Retinal pigment epithelial cell (primary cell): ENCODE results near the gene TIAM2.

ENCODE experiments used
- DNase-seq: peaks from one replicate; pipeline ENCODE4 v3.0.0-alpha.2; 2010; ENCODE audit warnings: low read depth
- H3K4me3 ChIP-seq: 2 replicates; pipeline ENCODE4 v1.5.1; 2011; ENCODE audit warnings: mild to moderate bottlenecking, low read length, control low read depth, moderate library complexity
- TF ChIP-seq, protein P1 (sequence below): conservative IDR thresholded peaks from 2 replicates; pipeline ENCODE4 v1.5.1; 2011; ENCODE audit warnings: low read depth, low read length, control low read depth, inconsistent platforms

Gene TIAM2

DNA sequence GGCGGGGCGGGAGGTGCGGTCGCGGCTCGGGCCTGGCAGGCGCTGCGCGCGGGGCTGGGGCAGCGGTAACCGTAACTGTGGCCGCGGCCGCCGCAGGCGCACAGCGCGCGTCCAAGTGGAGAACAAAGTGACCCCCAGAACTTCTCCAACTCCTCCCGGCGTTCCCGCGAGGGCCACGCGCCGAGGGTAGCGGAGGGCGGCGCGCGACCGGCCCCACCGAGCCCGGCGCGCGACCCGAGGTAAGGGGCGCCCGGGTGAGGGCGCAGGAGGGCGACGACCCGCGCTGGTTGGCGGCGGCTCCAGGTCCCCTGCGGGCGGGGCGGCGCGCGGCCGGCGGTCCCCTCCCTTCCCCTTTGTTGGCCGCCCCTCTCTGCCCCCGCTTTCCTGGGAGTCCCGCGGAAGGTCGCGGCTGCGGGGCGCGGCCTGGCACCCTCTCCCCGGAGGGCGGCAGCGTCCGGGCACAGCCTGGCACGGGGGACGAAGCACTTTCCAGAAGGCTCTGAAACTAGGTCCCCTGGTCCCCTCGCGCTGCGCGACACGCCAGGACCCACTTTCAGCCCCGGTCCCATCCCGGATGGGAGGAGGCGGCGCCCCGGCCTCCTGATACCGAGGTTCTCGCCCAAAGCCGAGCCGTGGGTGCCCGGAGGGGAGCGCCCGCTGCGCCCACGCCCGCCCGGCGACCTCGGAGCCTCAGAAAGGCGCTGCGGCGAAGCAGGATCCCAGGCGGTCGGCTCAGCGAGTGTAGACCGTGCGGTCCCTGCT is at the start of gene TIAM2:
Gene TIAM2, plus strand, starts transcription at position 62 of the 762 bp plus-strand sequence. CDS start 133,909 bp downstream, outside the sequence.
- TF ChIP-seq, protein P1, sequence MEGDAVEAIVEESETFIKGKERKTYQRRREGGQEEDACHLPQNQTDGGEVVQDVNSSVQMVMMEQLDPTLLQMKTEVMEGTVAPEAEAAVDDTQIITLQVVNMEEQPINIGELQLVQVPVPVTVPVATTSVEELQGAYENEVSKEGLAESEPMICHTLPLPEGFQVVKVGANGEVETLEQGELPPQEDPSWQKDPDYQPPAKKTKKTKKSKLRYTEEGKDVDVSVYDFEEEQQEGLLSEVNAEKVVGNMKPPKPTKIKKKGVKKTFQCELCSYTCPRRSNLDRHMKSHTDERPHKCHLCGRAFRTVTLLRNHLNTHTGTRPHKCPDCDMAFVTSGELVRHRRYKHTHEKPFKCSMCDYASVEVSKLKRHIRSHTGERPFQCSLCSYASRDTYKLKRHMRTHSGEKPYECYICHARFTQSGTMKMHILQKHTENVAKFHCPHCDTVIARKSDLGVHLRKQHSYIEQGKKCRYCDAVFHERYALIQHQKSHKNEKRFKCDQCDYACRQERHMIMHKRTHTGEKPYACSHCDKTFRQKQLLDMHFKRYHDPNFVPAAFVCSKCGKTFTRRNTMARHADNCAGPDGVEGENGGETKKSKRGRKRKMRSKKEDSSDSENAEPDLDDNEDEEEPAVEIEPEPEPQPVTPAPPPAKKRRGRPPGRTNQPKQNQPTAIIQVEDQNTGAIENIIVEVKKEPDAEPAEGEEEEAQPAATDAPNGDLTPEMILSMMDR: no peak
- no peak for DNase-seq
- peak within 1 kb of the TSS; percentile 73 for H3K4me3 ChIP-seq

DNA sequence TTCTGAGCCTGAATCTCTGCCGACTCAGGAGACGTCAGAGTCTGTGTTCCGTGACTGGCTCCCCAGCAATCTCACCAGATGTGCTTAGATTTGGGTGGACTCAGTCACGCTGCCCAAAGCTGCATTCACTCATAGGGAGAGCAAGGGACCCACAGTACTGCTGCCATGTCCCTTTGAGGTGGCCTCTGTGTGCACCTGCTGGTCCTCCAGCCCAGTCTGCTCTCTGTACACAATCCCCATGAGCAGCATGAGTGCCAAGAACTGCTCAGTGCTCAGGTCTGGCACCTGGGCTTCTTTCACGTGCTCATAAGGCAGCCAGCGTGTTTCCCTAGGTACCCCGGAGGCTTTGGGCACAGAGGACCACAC is 44.2 kb upstream of the TIAM2 start:
- TF ChIP-seq, protein P1: no peak
- H3K4me3 ChIP-seq: no peak overlapping the region
- no peak for DNase-seq

DNA sequence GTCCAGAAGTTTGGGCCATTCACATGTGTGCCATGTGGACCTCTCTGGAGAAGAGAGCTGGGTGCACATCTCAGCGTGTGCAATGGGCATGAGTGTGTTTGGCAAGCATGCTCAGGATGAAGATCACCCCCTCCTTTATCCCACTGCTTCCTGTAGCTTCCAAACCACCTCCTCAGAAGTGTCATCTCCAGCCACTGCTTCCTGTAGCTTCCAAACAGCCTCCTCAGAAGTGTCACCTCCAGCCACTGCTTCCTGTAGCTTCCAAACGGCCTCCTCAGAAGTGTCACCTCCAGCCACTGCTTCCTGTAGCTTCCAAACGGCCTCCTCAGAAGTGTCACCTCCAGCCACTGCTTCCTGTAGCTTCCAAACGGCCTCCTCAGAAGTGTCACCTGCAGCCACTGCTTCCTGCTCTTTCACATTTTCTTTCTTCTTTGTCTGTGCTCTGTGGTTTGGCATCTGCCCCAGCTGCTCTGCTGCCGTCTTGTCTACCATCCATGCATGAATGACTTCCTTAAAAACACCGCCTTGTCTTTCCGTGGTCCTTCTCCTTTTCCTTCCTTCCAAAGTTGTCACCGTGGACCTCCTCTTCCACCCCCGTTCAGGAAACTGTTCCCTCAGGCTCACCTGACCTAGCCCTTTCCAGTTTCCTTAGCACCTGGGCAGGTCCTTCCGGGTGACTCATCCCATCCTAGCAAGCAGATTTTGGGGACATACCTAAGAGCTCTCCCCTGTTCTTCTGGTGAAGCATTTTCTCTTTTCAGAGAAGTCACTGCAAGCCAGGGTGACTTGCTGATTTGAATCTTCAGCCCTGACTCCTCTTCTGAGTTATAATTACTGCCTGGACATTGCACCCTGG is 43.5 kb upstream of the TIAM2 start:
- no peak overlapping the region for H3K4me3 ChIP-seq
- TF ChIP-seq, protein P1: no peak
- DNase-seq: no peak

DNA sequence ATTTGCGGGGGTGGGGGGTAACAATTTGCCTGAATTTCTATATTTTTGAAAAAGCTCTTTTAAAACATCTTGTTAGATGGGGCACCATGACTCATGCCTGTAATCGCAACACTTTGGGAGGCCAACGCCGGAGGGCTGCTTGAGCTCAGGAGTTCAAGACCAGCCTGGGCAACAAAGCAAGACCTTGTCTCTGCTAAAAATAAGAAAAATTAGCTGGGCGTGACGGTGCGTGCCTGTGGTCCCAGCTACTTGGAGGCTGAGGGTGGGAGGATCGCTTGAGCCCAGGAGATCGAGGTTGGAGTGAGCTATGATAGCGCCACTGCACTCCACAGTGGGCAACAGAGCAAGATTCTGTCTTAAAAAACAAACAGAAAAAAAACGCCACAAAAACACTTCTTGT is 41.5 kb upstream of the TIAM2 start:
- TF ChIP-seq, protein P1: no peak

DNA sequence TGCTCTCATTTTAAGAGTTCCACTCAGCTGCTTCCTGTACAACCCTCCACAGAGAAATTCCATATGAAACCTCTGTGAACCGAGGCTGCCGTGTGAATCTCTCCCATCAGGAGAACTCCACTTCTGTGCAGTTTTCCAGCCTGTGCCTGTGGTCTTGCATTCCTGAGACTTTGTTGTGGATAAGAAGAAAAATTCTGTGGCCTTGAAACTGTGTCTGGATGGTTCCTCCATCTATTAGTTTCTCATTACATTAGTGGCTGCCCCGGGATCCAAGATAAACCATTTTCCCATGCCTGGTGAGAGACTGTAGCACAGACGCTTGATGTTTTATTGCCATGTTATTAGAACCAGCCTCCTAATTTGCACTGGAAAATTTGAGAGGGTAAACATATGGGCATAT is 40.8 kb upstream of the TIAM2 start:
- no peak for DNase-seq
- TF ChIP-seq, protein P1: no peak
- H3K4me3 ChIP-seq: no peak overlapping the region

More for the DNA sequence above, 41.5 kb upstream of the TIAM2 start:
- DNase-seq: no peak
- no peak overlapping the region for H3K4me3 ChIP-seq

DNA sequence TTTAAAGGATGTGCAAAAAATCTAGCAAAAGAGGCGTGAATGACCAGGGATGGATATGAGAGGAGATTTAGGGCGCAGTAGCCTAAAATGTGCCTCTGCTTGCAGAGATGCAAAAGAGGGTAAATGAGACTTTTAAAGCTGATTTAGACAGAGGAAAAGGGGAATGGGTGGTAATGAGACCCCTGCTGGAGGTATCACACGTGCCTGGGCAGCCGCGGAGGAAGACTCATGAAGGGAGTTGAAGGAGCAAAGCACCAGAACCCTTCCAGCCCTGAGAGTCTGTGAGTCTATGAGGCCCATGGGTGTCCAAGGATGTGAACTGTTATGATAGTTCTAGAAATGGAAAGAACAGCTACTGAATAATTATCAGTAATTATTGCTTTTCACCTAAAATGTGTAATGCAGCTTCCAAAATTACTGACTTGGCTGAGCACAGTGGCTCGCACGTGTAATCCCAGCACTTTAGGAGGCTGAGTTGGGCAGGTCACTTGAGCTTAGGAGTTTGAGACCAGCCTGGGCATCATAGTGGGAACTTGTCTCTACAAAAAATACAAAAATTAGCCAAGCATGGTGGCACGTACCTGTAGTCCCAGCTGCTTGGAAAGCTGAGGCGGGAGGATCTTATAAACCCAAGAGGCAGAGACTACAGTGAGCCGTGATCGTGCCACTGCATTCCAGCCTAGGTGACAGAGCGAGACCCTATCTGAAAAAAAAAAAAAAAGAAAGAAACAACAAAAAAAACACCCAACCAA is 38.2 kb upstream of the TIAM2 start:
- H3K4me3 ChIP-seq: no peak overlapping the region
- TF ChIP-seq, protein P1: no peak

More for the DNA sequence above, 38.2 kb upstream of the TIAM2 start:
- DNase-seq: no peak
